B cell (primary cell): Measurements from ENCODE around the gene DIS3L2. TPM values are rescaled to one million over a fixed set of nuclear protein-coding genes. Genes with fewer than 3 reads are reported as not detected.

Experiments
- ATAC-seq: fragments of 200-7000 bp; cut with Tn5 transposase; one replicate; pipeline ENCODE4 v1.10.0; 2021; ENCODE audit warnings: low read depth, mild to moderate bottlenecking, moderate number of reproducible peaks, moderate library complexity
- CTCF ChIA-PET: fragments of 350-600 bp; sonication (Branson Sonifier 250); formaldehyde crosslinking; loops from one replicate; lab custom pipeline; 2021; ENCODE audit warnings: antibody characterized with exemption, inconsistent platforms; lab: Charles Lee
- POLR2A ChIA-PET: fragments of 350-600 bp; sonication (Branson Sonifier 250); formaldehyde crosslinking; loops from one replicate; lab custom pipeline; 2021; ENCODE audit warnings: antibody characterized with exemption; lab: Charles Lee
- DNase-seq: peaks from one replicate; pipeline ENCODE4 v3.0.0; 2013
- H2AFZ ChIP-seq: 2 replicates; pipeline ENCODE4 v1.6.1; 2012; ENCODE audit warnings: mild to moderate bottlenecking, low read depth, low read length; ENCODE audit not compliant: insufficient read depth, poor library complexity, severe bottlenecking
- H3K27ac ChIP-seq, 2 donors: 1 replicate in 1 of 2; 2 replicates in 1 of 2; pipeline ENCODE4 v1.5.1; 2012 to 2013; ENCODE audit warnings: low read length in 2 of 2, mild to moderate bottlenecking in 2 of 2, moderate library complexity in 1 of 2
- H3K27me3 ChIP-seq, 4 experiments: fragments of 200-600 bp in 1 of 4; sonication (generic) in 1 of 4; replicated peaks in 1 of 4; 1 replicate in 2 of 4; 2 replicates in 2 of 4; pipeline versions ENCODE4 v1.6.1 to v1.7.0; 2013 to 2016; ENCODE audit warnings: low read length in 3 of 4, mild to moderate bottlenecking in 2 of 4, mixed read lengths in 1 of 4, moderate library complexity in 1 of 4; ENCODE audit not compliant: insufficient read depth in 4 of 4, control insufficient read depth in 3 of 4; ENCODE audit errors: control extremely low read depth in 1 of 4
- H3K36me3 ChIP-seq, 2 experiments: replicated peaks in 1 of 2; 1 replicate in 1 of 2; 2 replicates in 1 of 2; pipeline versions ENCODE4 v1.6.1 to v1.7.1; 2013; ENCODE audit warnings: low read length in 1 of 2; ENCODE audit not compliant: insufficient read depth in 2 of 2, control insufficient read depth in 1 of 2; ENCODE audit errors: control extremely low read depth in 1 of 2, extremely low read depth in 1 of 2
- H3K4me1 ChIP-seq, 2 donors: fragments of 200-600 bp in 1 of 2; sonication (generic) in 1 of 2; 1 replicate in 1 of 2; 2 replicates in 1 of 2; pipeline versions ENCODE4 v1.5.1 to v1.6.1; 2013 to 2017; ENCODE audit warnings: low read length in 2 of 2; ENCODE audit not compliant: control insufficient read depth in 2 of 2, insufficient read depth in 2 of 2
- H3K4me2 ChIP-seq: replicated peaks from 2 replicates; pipeline ENCODE3; 2012; ENCODE audit warnings: mild to moderate bottlenecking, low read depth, low read length; ENCODE audit not compliant: poor library complexity, severe bottlenecking
- H3K4me3 ChIP-seq, 5 experiments: fragments of 200-600 bp in 1 of 5; sonication (generic) in 1 of 5; 1 replicate in 3 of 5; 2 replicates in 2 of 5; pipeline versions ENCODE4 v1.5.1 to v1.7.0; 2011 to 2016; ENCODE audit warnings: low read length in 4 of 5, mild to moderate bottlenecking in 4 of 5, low read depth in 2 of 5, control low read depth in 1 of 5, moderate library complexity in 1 of 5; ENCODE audit not compliant: insufficient read depth in 1 of 5; ENCODE audit errors: control extremely low read depth in 1 of 5, extremely low read depth in 1 of 5
- H3K79me2 ChIP-seq: fragments of 200-600 bp; sonication (generic); one replicate; pipeline ENCODE4 v1.6.0; 2016; ENCODE audit warnings: low read length; ENCODE audit not compliant: control insufficient read depth, insufficient read depth
- H3K9ac ChIP-seq: fragments of 200-600 bp; sonication (generic); 2 replicates; pipeline ENCODE4 v1.6.1; 2017; ENCODE audit warnings: mild to moderate bottlenecking, low read length, moderate library complexity
- H3K9me3 ChIP-seq, 3 donors: one replicate each; pipeline versions ENCODE4 v1.6.1 to v1.7.1; 2013; ENCODE audit warnings: low read length in 2 of 3; ENCODE audit not compliant: control insufficient read depth in 2 of 3, insufficient read depth in 1 of 3; ENCODE audit errors: control extremely low read depth in 1 of 3
- H4K20me1 ChIP-seq: 2 replicates; pipeline ENCODE4 v1.6.0; 2012; ENCODE audit warnings: mild to moderate bottlenecking, low read length; ENCODE audit not compliant: insufficient read depth, control insufficient read depth, poor library complexity, severe bottlenecking
- H3K27ac Mint-ChIP-seq: one replicate; pipeline ENCODE4 v1.8.0; 2021; ENCODE audit warnings: mixed read lengths
- H3K27me3 Mint-ChIP-seq: one replicate; pipeline ENCODE4 v1.8.0; 2021; ENCODE audit warnings: mixed read lengths
- H3K4me1 Mint-ChIP-seq: one replicate; pipeline ENCODE4 v1.8.0; 2021; ENCODE audit warnings: mixed read lengths
- H3K4me3 Mint-ChIP-seq: one replicate; pipeline ENCODE4 v1.8.0; 2021; ENCODE audit warnings: mixed read lengths
- H3K9me3 Mint-ChIP-seq: one replicate; pipeline ENCODE4 v1.8.0; 2022; ENCODE audit warnings: mixed read lengths; ENCODE audit not compliant: insufficient read depth
- EZH2 ChIP-seq: IDR thresholded peaks from 2 replicates; pipeline ENCODE4 v1.6.1; 2012; ENCODE audit warnings: borderline replicate concordance, low read depth, mild to moderate bottlenecking, moderate library complexity, low read length; ENCODE audit not compliant: insufficient read depth, poor library complexity, severe bottlenecking
- WGBS: methylation state at CpG from one replicate; pipeline ENCODE4 v1.1.5; 2013; ENCODE audit warnings: missing lambda C conversion rate; ENCODE audit not compliant: insufficient coverage; 5-methylcytosine and 5-hydroxymethylcytosine counted together
- intact Hi-C: fragments of 100-400 bp; cut with micrococcal nuclease; formaldehyde crosslinking; loops from one replicate; pipeline ENCODE4 v1.10.0; 2022
- polyA plus RNA-seq: library from polyadenylated mRNA; depleted of rRNA; stranded (reverse); fragments of >200 nt; gene quantifications from 2 replicates; pipeline ENCODE4 v1.2.3, GENCODE V29; 2012
- total RNA-seq, 2 donors: library from RNA; stranded (reverse); fragments of 120-200 nt in 1 of 2; gene quantifications; 1 replicate in 1 of 2; 2 replicates in 1 of 2; pipeline versions ENCODE4 v1.2.3 to v1.2.4, GENCODE V29; 2013 to 2022
- TF ChIP-seq, protein P1 (sequence below): fragments of 200-600 bp; IDR thresholded peaks from one replicate; pipeline ENCODE4 v1.8.0; 2022; ENCODE audit warnings: antibody characterized with exemption, mild to moderate bottlenecking

The DIS3L2 gene
- total and polyA plus RNA-seq, 2 donors (not counting 1 experiment from before 2014, with no cell fraction given), result 34.5 to 70.1 TPM

DNA sequence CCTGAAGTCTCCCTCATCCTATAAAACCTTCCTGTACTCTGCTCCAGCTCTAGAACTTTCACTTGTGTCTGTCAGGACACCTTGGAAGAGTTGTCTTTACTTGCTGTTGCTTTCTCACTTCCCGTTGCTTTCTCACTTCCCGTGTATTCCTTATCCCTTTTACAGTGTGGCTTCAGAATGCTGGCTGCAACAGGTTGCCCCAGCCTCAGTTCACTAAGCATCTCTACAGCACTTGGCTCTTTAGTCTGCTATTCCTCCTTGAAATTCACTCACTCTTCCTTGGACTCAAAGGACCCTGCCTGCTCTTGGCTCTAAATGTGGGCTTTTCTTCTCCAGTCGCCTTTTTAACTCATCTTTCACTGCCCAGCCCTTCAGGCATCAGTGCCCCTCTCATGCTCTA is 254.5 kb downstream of the DIS3L2 start:
- CTCF ChIA-PET, result no interaction called here
- intact Hi-C loops, result no loop called here

GRCh38 chr2:232218778-232219495 is 257.4 kb downstream of the DIS3L2 start:
- DNase-seq, result no peak
- no peak overlapping the region for H3K9ac ChIP-seq
- no peaks in the 10 kb centered on the region for H4K20me1 ChIP-seq
- peaks cover 0 to 14% of the 10 kb centered on the region in 2 experiments for H3K36me3 ChIP-seq
- peaks cover 12 to 15% of the 10 kb centered on the region in 2 donors for H3K4me1 ChIP-seq
- WGBS, result 98% methylated on average over 5 of the region's 6 CpGs
- H3K27me3 ChIP-seq, result no peaks in the 10 kb centered on the region
- H3K4me3 ChIP-seq, result no peak overlapping the region
- H3K9me3 ChIP-seq, result no peaks in the 10 kb centered on the region
- CTCF ChIA-PET, result no interaction called here
- H3K9me3 Mint-ChIP-seq, result no peaks in the 10 kb centered on the region
- POLR2A ChIA-PET, result no interaction called here
- H3K4me1 Mint-ChIP-seq, result peaks cover 22% of the 10 kb centered on the region
- H3K27me3 Mint-ChIP-seq, result no peaks in the 10 kb centered on the region
- H3K79me2 ChIP-seq, result no peaks in the 10 kb centered on the region
- H3K27ac Mint-ChIP-seq, result peak overlapping the region; percentile 75
- peak overlapping the region; percentile 30 for H3K4me2 ChIP-seq
- ATAC-seq, result no peak
- peak overlapping the region; percentile 11 to 32 for H3K27ac ChIP-seq
- intact Hi-C loops, result no loop called here
- H3K4me3 Mint-ChIP-seq, result peak overlapping the region; percentile 25
- TF ChIP-seq, protein P1, sequence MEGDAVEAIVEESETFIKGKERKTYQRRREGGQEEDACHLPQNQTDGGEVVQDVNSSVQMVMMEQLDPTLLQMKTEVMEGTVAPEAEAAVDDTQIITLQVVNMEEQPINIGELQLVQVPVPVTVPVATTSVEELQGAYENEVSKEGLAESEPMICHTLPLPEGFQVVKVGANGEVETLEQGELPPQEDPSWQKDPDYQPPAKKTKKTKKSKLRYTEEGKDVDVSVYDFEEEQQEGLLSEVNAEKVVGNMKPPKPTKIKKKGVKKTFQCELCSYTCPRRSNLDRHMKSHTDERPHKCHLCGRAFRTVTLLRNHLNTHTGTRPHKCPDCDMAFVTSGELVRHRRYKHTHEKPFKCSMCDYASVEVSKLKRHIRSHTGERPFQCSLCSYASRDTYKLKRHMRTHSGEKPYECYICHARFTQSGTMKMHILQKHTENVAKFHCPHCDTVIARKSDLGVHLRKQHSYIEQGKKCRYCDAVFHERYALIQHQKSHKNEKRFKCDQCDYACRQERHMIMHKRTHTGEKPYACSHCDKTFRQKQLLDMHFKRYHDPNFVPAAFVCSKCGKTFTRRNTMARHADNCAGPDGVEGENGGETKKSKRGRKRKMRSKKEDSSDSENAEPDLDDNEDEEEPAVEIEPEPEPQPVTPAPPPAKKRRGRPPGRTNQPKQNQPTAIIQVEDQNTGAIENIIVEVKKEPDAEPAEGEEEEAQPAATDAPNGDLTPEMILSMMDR, result no peak
- no peak overlapping the region for H2AFZ ChIP-seq

More for the DNA sequence above, 254.5 kb downstream of the DIS3L2 start:
- Histone ChIP-seq H3K27ac (no peak overlapping the region), H3K27me3 (no peaks in the 10 kb centered on the region), H3K4me1 (peaks cover 23 to 24% of the 10 kb centered on the region in 2 donors), H3K79me2 (no peaks in the 10 kb centered on the region), H4K20me1 (no peaks in the 10 kb centered on the region), H3K36me3 (peaks cover 0 to 6% of the 10 kb centered on the region in 2 experiments), H2AFZ (no peak overlapping the region), H3K9ac (no peak overlapping the region), H3K9me3 (no peaks in the 10 kb centered on the region), H3K4me2 (no peak overlapping the region), H3K4me3 (no peak overlapping the region)
- no peaks in the 10 kb centered on the region for H3K9me3 Mint-ChIP-seq
- no peak for DNase-seq
- H3K4me3 Mint-ChIP-seq, result no peak overlapping the region
- no peak overlapping the region for H3K27ac Mint-ChIP-seq
- POLR2A ChIA-PET, result no interaction called here
- ATAC-seq, result no peak
- 92% methylated on average over 3 of the region's 3 CpGs for WGBS
- no peaks in the 10 kb centered on the region for H3K27me3 Mint-ChIP-seq
- H3K4me1 Mint-ChIP-seq, result peaks cover 38% of the 10 kb centered on the region
- TF ChIP-seq, protein P1, result no peak
- TF ChIP-seq EZH2, result no peak
